CD4-positive, alpha-beta T cell (primary cell): Measurements from ENCODE around the gene NCKAP5. TPM values are rescaled to one million over a fixed set of nuclear protein-coding genes. Genes with fewer than 3 reads are reported as not detected.

Experiments
- ATAC-seq: fragments of 200-7000 bp; cut with Tn5 transposase; one replicate; pipeline ENCODE4 v1.10.0; 2022; ENCODE audit warnings: mild to moderate bottlenecking; ENCODE audit not compliant: poor library complexity
- CTCF ChIA-PET: fragments of 350-600 bp; sonication (Branson Sonifier 250); formaldehyde crosslinking; loops from one replicate; lab custom pipeline; 2021; ENCODE audit warnings: antibody characterized with exemption, inconsistent platforms; lab: Charles Lee
- POLR2A ChIA-PET: fragments of 350-600 bp; sonication (Branson Sonifier 250); formaldehyde crosslinking; loops from one replicate; lab custom pipeline; 2021; ENCODE audit warnings: antibody characterized with exemption, inconsistent platforms; lab: Charles Lee
- DNase-seq, 14 experiments: peaks; one replicate each; pipeline ENCODE4 v3.0.0-alpha.2; 2013 to 2020; ENCODE audit warnings: mixed read lengths in 2 of 14
- H3K27ac ChIP-seq, 2 donors: one replicate each; pipeline versions ENCODE4 v1.5.1 to v1.7.0; 2013; ENCODE audit warnings: low read length in 2 of 2, low read depth in 1 of 2, mild to moderate bottlenecking in 1 of 2
- H3K27me3 ChIP-seq, 2 experiments: 1 replicate in 1 of 2; 2 replicates in 1 of 2; pipeline versions ENCODE4 v1.6.1 to v1.7.0; 2013; ENCODE audit warnings: low read length in 2 of 2, control low read depth in 1 of 2, mild to moderate bottlenecking in 1 of 2, moderate library complexity in 1 of 2; ENCODE audit not compliant: insufficient read depth in 2 of 2, control insufficient read depth in 1 of 2
- H3K36me3 ChIP-seq: one replicate; pipeline ENCODE4 v1.6.1; 2013; ENCODE audit warnings: low read length, control low read depth; ENCODE audit not compliant: insufficient read depth
- H3K4me1 ChIP-seq: one replicate; pipeline ENCODE4 v1.6.1; 2013; ENCODE audit warnings: low read length, control low read depth; ENCODE audit not compliant: insufficient read depth
- H3K4me3 ChIP-seq: one replicate; pipeline ENCODE4 v1.5.1; 2013; ENCODE audit warnings: mild to moderate bottlenecking, low read length, moderate library complexity
- H3K9me3 ChIP-seq, 2 experiments: 1 replicate in 1 of 2; 2 replicates in 1 of 2; pipeline versions ENCODE4 v1.6.1 to v1.7.0; 2013; ENCODE audit warnings: low read length in 2 of 2, mild to moderate bottlenecking in 2 of 2, control low read depth in 1 of 2, moderate library complexity in 1 of 2; ENCODE audit not compliant: control insufficient read depth in 1 of 2, insufficient read depth in 1 of 2
- H3K27ac Mint-ChIP-seq: one replicate; pipeline ENCODE4 v1.8.0; 2020; ENCODE audit warnings: mixed read lengths
- H3K27me3 Mint-ChIP-seq: one replicate; pipeline ENCODE4 v1.8.0; 2021; ENCODE audit warnings: mixed read lengths
- H3K36me3 Mint-ChIP-seq: one replicate; pipeline ENCODE4 v1.8.0; 2021; ENCODE audit warnings: low read depth, mixed read lengths
- H3K4me1 Mint-ChIP-seq: one replicate; pipeline ENCODE4 v1.8.0; 2021; ENCODE audit warnings: low read depth, mixed read lengths
- H3K4me3 Mint-ChIP-seq: one replicate; pipeline ENCODE4 v1.8.0; 2020; ENCODE audit warnings: mild to moderate bottlenecking, mixed read lengths
- H3K9me3 Mint-ChIP-seq: one replicate; pipeline ENCODE4 v1.8.0; 2020; ENCODE audit warnings: mixed read lengths
- CTCF ChIP-seq: fragments of 200-600 bp; IDR thresholded peaks from one replicate; pipeline ENCODE4 v1.8.0; 2022; ENCODE audit warnings: antibody characterized with exemption, mild to moderate bottlenecking
- intact Hi-C, 2 experiments: fragments of 100-400 bp; cut with DNase I in 1 of 2; cut with micrococcal nuclease in 1 of 2; formaldehyde crosslinking; loops; one replicate each; pipeline versions ENCODE4 v1.15.1 to v1.9.0; 2023 to 2025; cut with DNase I, micrococcal nuclease
- total RNA-seq, 174 experiments: library from RNA in 2 of 174; stranded (reverse) in 2 of 174; gene quantifications; one replicate each; pipeline ENCODE4 v1.2.3 and lab custom pipeline; 2021 to 2026

The NCKAP5 gene
- total RNA-seq, 2 experiments from 2014 or later = not detected

- no peaks in the 10 kb centered on the region for H3K36me3 ChIP-seq
- no peaks in the 10 kb centered on the region for H3K4me1 ChIP-seq
- peaks cover 4% of the 10 kb centered on the region for H3K27me3 Mint-ChIP-seq
- peaks cover 0 to 6% of the 10 kb centered on the region in 2 experiments for H3K27me3 ChIP-seq
- peaks cover 0 to 12% of the 10 kb centered on the region in 2 experiments for H3K9me3 ChIP-seq
- no peak overlapping the region for H3K27ac Mint-ChIP-seq
- POLR2A ChIA-PET = no interaction called here
- no peak for DNase-seq
- CTCF ChIA-PET = no interaction called here
- H3K36me3 Mint-ChIP-seq = no peaks in the 10 kb centered on the region
- H3K9me3 Mint-ChIP-seq = no peaks in the 10 kb centered on the region
- no peak for TF ChIP-seq CTCF
- ATAC-seq = no peak
- H3K27ac ChIP-seq = no peak overlapping the region
- no peaks in the 10 kb centered on the region for H3K4me1 Mint-ChIP-seq
- intact Hi-C loops = no loop called here
- no peak overlapping the region for H3K4me3 ChIP-seq
- no peak overlapping the region for H3K4me3 Mint-ChIP-seq
Observed at GRCh38 chr2:133607679-133608078, 39.4 kb upstream of the NCKAP5 start.

GRCh38 chr2:133606616-133607015, 38.4 kb upstream of the NCKAP5 start:
- DNase-seq (no peak), ATAC-seq (no peak)
- intact Hi-C loops = no loop called here
- Histone ChIP-seq H3K36me3 (no peaks in the 10 kb centered on the region), H3K4me1 (no peaks in the 10 kb centered on the region), H3K27me3 (peaks cover 0 to 6% of the 10 kb centered on the region in 2 experiments), H3K27ac (no peak overlapping the region), H3K4me3 (no peak overlapping the region), H3K9me3 (peaks cover 0 to 12% of the 10 kb centered on the region in 2 experiments)
- H3K36me3 Mint-ChIP-seq = no peaks in the 10 kb centered on the region
- H3K27ac Mint-ChIP-seq = no peak overlapping the region
- H3K27me3 Mint-ChIP-seq = peaks cover 4% of the 10 kb centered on the region
- no peak for TF ChIP-seq CTCF
- ChIA-PET POLR2A (interaction anchor here (0.6 kb wide), 1 partner anchor 304 kb away, joined by 3 read pairs; no protein-coding TSS in a partner anchor), CTCF (no interaction called here)
- no peak overlapping the region for H3K4me3 Mint-ChIP-seq
- H3K4me1 Mint-ChIP-seq = no peaks in the 10 kb centered on the region
- H3K9me3 Mint-ChIP-seq = no peaks in the 10 kb centered on the region

GRCh38 chr2:133605766-133606137, 37.5 kb upstream of the NCKAP5 start:
- intact Hi-C loops = no loop called here
- Histone ChIP-seq H3K4me1 (no peaks in the 10 kb centered on the region), H3K36me3 (no peaks in the 10 kb centered on the region), H3K27me3 (peaks cover 0 to 6% of the 10 kb centered on the region in 2 experiments), H3K9me3 (peaks cover 0 to 12% of the 10 kb centered on the region in 2 experiments), H3K4me3 (no peak overlapping the region), H3K27ac (no peak overlapping the region)
- Mint-ChIP-seq H3K9me3 (no peaks in the 10 kb centered on the region), H3K36me3 (no peaks in the 10 kb centered on the region), H3K27ac (no peak overlapping the region), H3K4me3 (no peak overlapping the region), H3K27me3 (peaks cover 4% of the 10 kb centered on the region), H3K4me1 (no peaks in the 10 kb centered on the region)
- no peak for TF ChIP-seq CTCF
- DNase-seq = no peak
- no peak for ATAC-seq
- CTCF ChIA-PET = no interaction called here
- POLR2A ChIA-PET = no interaction called here
